CD4-positive, alpha-beta T cell (primary cell): ENCODE results near the gene C11orf91. TPM values are rescaled to one million over a fixed set of nuclear protein-coding genes. Genes with fewer than 3 reads are reported as not detected.

Experiments
- ATAC-seq: fragments of 200-7000 bp; cut with Tn5 transposase; one replicate; pipeline ENCODE4 v1.10.0; 2022; ENCODE audit warnings: mild to moderate bottlenecking; ENCODE audit not compliant: poor library complexity
- CTCF ChIA-PET: fragments of 350-600 bp; sonication (Branson Sonifier 250); formaldehyde crosslinking; loops from one replicate; lab custom pipeline; 2021; ENCODE audit warnings: antibody characterized with exemption, inconsistent platforms; lab: Charles Lee
- POLR2A ChIA-PET: fragments of 350-600 bp; sonication (Branson Sonifier 250); formaldehyde crosslinking; loops from one replicate; lab custom pipeline; 2021; ENCODE audit warnings: antibody characterized with exemption, inconsistent platforms; lab: Charles Lee
- DNase-seq, 14 experiments: peaks; one replicate each; pipeline ENCODE4 v3.0.0-alpha.2; 2013 to 2020; ENCODE audit warnings: mixed read lengths in 2 of 14
- H3K27ac ChIP-seq, 2 donors: one replicate each; pipeline versions ENCODE4 v1.5.1 to v1.7.0; 2013; ENCODE audit warnings: low read length in 2 of 2, low read depth in 1 of 2, mild to moderate bottlenecking in 1 of 2
- H3K27me3 ChIP-seq, 2 experiments: 1 replicate in 1 of 2; 2 replicates in 1 of 2; pipeline versions ENCODE4 v1.6.1 to v1.7.0; 2013; ENCODE audit warnings: low read length in 2 of 2, control low read depth in 1 of 2, mild to moderate bottlenecking in 1 of 2, moderate library complexity in 1 of 2; ENCODE audit not compliant: insufficient read depth in 2 of 2, control insufficient read depth in 1 of 2
- H3K36me3 ChIP-seq: one replicate; pipeline ENCODE4 v1.6.1; 2013; ENCODE audit warnings: low read length, control low read depth; ENCODE audit not compliant: insufficient read depth
- H3K4me1 ChIP-seq: one replicate; pipeline ENCODE4 v1.6.1; 2013; ENCODE audit warnings: low read length, control low read depth; ENCODE audit not compliant: insufficient read depth
- H3K4me3 ChIP-seq: one replicate; pipeline ENCODE4 v1.5.1; 2013; ENCODE audit warnings: mild to moderate bottlenecking, low read length, moderate library complexity
- H3K9me3 ChIP-seq, 2 experiments: 1 replicate in 1 of 2; 2 replicates in 1 of 2; pipeline versions ENCODE4 v1.6.1 to v1.7.0; 2013; ENCODE audit warnings: low read length in 2 of 2, mild to moderate bottlenecking in 2 of 2, control low read depth in 1 of 2, moderate library complexity in 1 of 2; ENCODE audit not compliant: control insufficient read depth in 1 of 2, insufficient read depth in 1 of 2
- H3K27ac Mint-ChIP-seq: one replicate; pipeline ENCODE4 v1.8.0; 2020; ENCODE audit warnings: mixed read lengths
- H3K27me3 Mint-ChIP-seq: one replicate; pipeline ENCODE4 v1.8.0; 2021; ENCODE audit warnings: mixed read lengths
- H3K36me3 Mint-ChIP-seq: one replicate; pipeline ENCODE4 v1.8.0; 2021; ENCODE audit warnings: low read depth, mixed read lengths
- H3K4me1 Mint-ChIP-seq: one replicate; pipeline ENCODE4 v1.8.0; 2021; ENCODE audit warnings: low read depth, mixed read lengths
- H3K4me3 Mint-ChIP-seq: one replicate; pipeline ENCODE4 v1.8.0; 2020; ENCODE audit warnings: mild to moderate bottlenecking, mixed read lengths
- H3K9me3 Mint-ChIP-seq: one replicate; pipeline ENCODE4 v1.8.0; 2020; ENCODE audit warnings: mixed read lengths
- CTCF ChIP-seq: fragments of 200-600 bp; IDR thresholded peaks from one replicate; pipeline ENCODE4 v1.8.0; 2022; ENCODE audit warnings: antibody characterized with exemption, mild to moderate bottlenecking
- intact Hi-C, 2 experiments: fragments of 100-400 bp; cut with DNase I in 1 of 2; cut with micrococcal nuclease in 1 of 2; formaldehyde crosslinking; loops; one replicate each; pipeline versions ENCODE4 v1.15.1 to v1.9.0; 2023 to 2025; cut with DNase I, micrococcal nuclease
- total RNA-seq, 174 experiments: library from RNA in 2 of 174; stranded (reverse) in 2 of 174; gene quantifications; one replicate each; pipeline ENCODE4 v1.2.3 and lab custom pipeline; 2021 to 2026

C11orf91 gene
- total RNA-seq, 2 experiments from 2014 or later, result 0.45 TPM; not detected in 1

GRCh38 chr11:33706546-33706945 lies 5.9 kb upstream of the C11orf91 start:
- peaks cover 27% of the 10 kb centered on the region for H3K36me3 Mint-ChIP-seq
- no peak overlapping the region for H3K4me3 Mint-ChIP-seq

GRCh38 chr11:33704240-33705002 lies 3.8 kb upstream of the C11orf91 start:
- Histone ChIP-seq H3K27me3 (no peaks in the 10 kb centered on the region), H3K36me3 (peaks cover 5% of the 10 kb centered on the region), H3K27ac (no peak overlapping the region), H3K4me1 (peaks cover 17% of the 10 kb centered on the region), H3K9me3 (no peaks in the 10 kb centered on the region), H3K4me3 (no peak overlapping the region)
- Mint-ChIP-seq H3K4me3 (no peak overlapping the region), H3K27ac (no peak overlapping the region), H3K4me1 (peaks cover 20% of the 10 kb centered on the region), H3K36me3 (peaks cover 11% of the 10 kb centered on the region), H3K27me3 (no peaks in the 10 kb centered on the region), H3K9me3 (no peaks in the 10 kb centered on the region)
- ChIA-PET POLR2A (no interaction called here), CTCF (interaction anchor here (1.4 kb wide), 1 partner anchor 33 kb away, joined by 3 read pairs; no protein-coding TSS in a partner anchor)
- intact Hi-C loops, result loop anchor here (2.0 to 10.0 kb wide), 6 partner anchors 33 to 1960 kb away; partner anchors contain the start of genes CAT (in 1 of the 2), CD59 (in 1 of the 2), CSTF3 (in 1 of the 2) and QSER1 (in 1 of the 2)
- no peak for ATAC-seq
- no peak for TF ChIP-seq CTCF
- DNase-seq, result no peak

More at GRCh38 chr11:33706546-33706945, 5.9 kb upstream of the C11orf91 start:
- Histone ChIP-seq H3K4me3 (no peak overlapping the region), H3K27me3 (no peaks in the 10 kb centered on the region), H3K36me3 (peaks cover 15% of the 10 kb centered on the region), H3K9me3 (no peaks in the 10 kb centered on the region), H3K4me1 (peaks cover 3% of the 10 kb centered on the region), H3K27ac (no peak overlapping the region)
- TF ChIP-seq CTCF, result no peak
- Mint-ChIP-seq H3K4me1 (peaks cover 7% of the 10 kb centered on the region), H3K27me3 (no peaks in the 10 kb centered on the region), H3K27ac (no peak overlapping the region), H3K9me3 (no peaks in the 10 kb centered on the region)
- DNase-seq (no peak), ATAC-seq (no peak)
- ChIA-PET CTCF (interaction anchor here (1.2 kb wide), 1 partner anchor 36 kb away, joined by 4 read pairs; no protein-coding TSS in a partner anchor), POLR2A (no interaction called here)
- intact Hi-C loops, result loop anchor here in 1 of 2 experiments (10.0 kb wide), 3 partner anchors 728 to 1958 kb away; partner anchors contain the start of genes CAT, QSER1 and TRIM44

- ChIA-PET POLR2A (no interaction called here), CTCF (no interaction called here)
- Histone ChIP-seq H3K4me1 (peaks cover 17% of the 10 kb centered on the region), H3K36me3 (no peaks in the 10 kb centered on the region), H3K4me3 (no peak overlapping the region), H3K9me3 (no peaks in the 10 kb centered on the region), H3K27ac (no peak overlapping the region), H3K27me3 (no peaks in the 10 kb centered on the region)
- TF ChIP-seq CTCF, result no peak
- no peak for DNase-seq
- no peak overlapping the region for H3K27ac Mint-ChIP-seq
- H3K4me3 Mint-ChIP-seq, result no peak overlapping the region
- H3K9me3 Mint-ChIP-seq, result no peaks in the 10 kb centered on the region
- peaks cover 4% of the 10 kb centered on the region for H3K36me3 Mint-ChIP-seq
- H3K27me3 Mint-ChIP-seq, result no peaks in the 10 kb centered on the region
- no peak for ATAC-seq
- H3K4me1 Mint-ChIP-seq, result peaks cover 23% of the 10 kb centered on the region
- intact Hi-C loops, result loop anchor here (2.0 to 10.0 kb wide), 6 partner anchors 34 to 1961 kb away; partner anchors contain the start of genes CAT (in 1 of the 2), CD59 (in 1 of the 2), CSTF3 (in 1 of the 2) and QSER1 (in 1 of the 2)
These were observed 3.2 kb upstream of the C11orf91 start for GRCh38 chr11:33703788-33704187.
